H9 (cell line): ENCODE data around the gene RANBP17. TPM values are rescaled to one million over a fixed set of nuclear protein-coding genes. Genes with fewer than 3 reads are reported as not detected.

Source experiments
- DNase-seq: peaks from one replicate; pipeline ENCODE4 v3.0.0-alpha.2; 2017
- H2AFZ ChIP-seq: one replicate; pipeline ENCODE4 v1.6.1; 2013; ENCODE audit warnings: mild to moderate bottlenecking, low read length, control low read depth, moderate library complexity
- H2AK5ac ChIP-seq: 2 replicates; pipeline ENCODE4 v1.6.1; 2013; ENCODE audit warnings: low read length, control low read depth, mixed read lengths; ENCODE audit not compliant: insufficient read length
- H2BK120ac ChIP-seq: one replicate; pipeline ENCODE4 v1.6.1; 2013; ENCODE audit warnings: low read depth, mild to moderate bottlenecking, low read length, control low read depth, inconsistent platforms; ENCODE audit not compliant: poor library complexity, severe bottlenecking
- H2BK12ac ChIP-seq: 2 replicates; pipeline ENCODE4 v1.6.1; 2013; ENCODE audit warnings: low read length, control low read depth, mixed read lengths, low read depth; ENCODE audit not compliant: insufficient read length
- H2BK15ac ChIP-seq: 2 replicates; pipeline ENCODE4 v1.6.1; 2013; ENCODE audit warnings: low read depth, low read length, control low read depth
- H2BK20ac ChIP-seq: one replicate; pipeline ENCODE4 v1.6.1; 2013; ENCODE audit warnings: low read depth, mild to moderate bottlenecking, low read length, control low read depth, inconsistent platforms; ENCODE audit not compliant: poor library complexity, severe bottlenecking
- H2BK5ac ChIP-seq: 2 replicates; pipeline ENCODE4 v1.6.1; 2013; ENCODE audit warnings: low read length, control low read depth, mixed read lengths; ENCODE audit not compliant: insufficient read length
- H3K14ac ChIP-seq: 2 replicates; pipeline ENCODE4 v1.6.1; 2013; ENCODE audit warnings: low read length, control low read depth; ENCODE audit not compliant: insufficient read depth
- H3K18ac ChIP-seq: 2 replicates; pipeline ENCODE4 v1.6.1; 2013; ENCODE audit warnings: low read depth, mild to moderate bottlenecking, mixed read lengths, low read length, control low read depth; ENCODE audit not compliant: insufficient read length
- H3K23ac ChIP-seq: 2 replicates; pipeline ENCODE4 v1.6.1; 2013; ENCODE audit warnings: low read length, control low read depth, mixed read lengths, low read depth; ENCODE audit not compliant: insufficient read length
- H3K23me2 ChIP-seq: 2 replicates; pipeline ENCODE4 v1.6.1; 2013; ENCODE audit warnings: low read depth, mild to moderate bottlenecking, mixed read lengths, low read length, control low read depth; ENCODE audit not compliant: insufficient read length, poor library complexity, severe bottlenecking
- H3K27ac ChIP-seq: 2 replicates; pipeline ENCODE4 v1.5.1; 2013; ENCODE audit warnings: low read length, control low read depth, mixed read lengths, low read depth; ENCODE audit not compliant: insufficient read length
- H3K27me3 ChIP-seq: 2 replicates; pipeline ENCODE4 v1.6.1; 2013; ENCODE audit warnings: low read length, control low read depth, inconsistent platforms; ENCODE audit not compliant: insufficient read depth
- H3K4ac ChIP-seq: 2 replicates; pipeline ENCODE4 v1.6.1; 2013; ENCODE audit warnings: low read depth, mild to moderate bottlenecking, control low read depth, inconsistent platforms, low read length, moderate library complexity
- H3K4me1 ChIP-seq: 2 replicates; pipeline ENCODE4 v1.6.1; 2013; ENCODE audit warnings: low read length, control low read depth, inconsistent platforms; ENCODE audit not compliant: insufficient read depth
- H3K4me2 ChIP-seq: 2 replicates; pipeline ENCODE4 v1.6.1; 2013; ENCODE audit warnings: low read length, control low read depth, mixed read lengths; ENCODE audit not compliant: insufficient read length, insufficient read depth
- H3K56ac ChIP-seq: 2 replicates; pipeline ENCODE4 v1.6.1; 2013; ENCODE audit warnings: low read depth, mild to moderate bottlenecking, mixed read lengths, low read length, control low read depth; ENCODE audit not compliant: insufficient read length
- H3K79me1 ChIP-seq: 2 replicates; pipeline ENCODE4 v1.6.1; 2013; ENCODE audit warnings: low read depth, mild to moderate bottlenecking, moderate library complexity, low read length, control low read depth, inconsistent platforms; ENCODE audit not compliant: insufficient read depth, poor library complexity, severe bottlenecking
- H3K79me2 ChIP-seq: 2 replicates; pipeline ENCODE4 v1.6.1; 2013; ENCODE audit warnings: low read length, control low read depth, inconsistent platforms; ENCODE audit not compliant: insufficient read depth
- H3K9ac ChIP-seq: 2 replicates; pipeline ENCODE4 v1.6.1; 2013; ENCODE audit warnings: low read length, control low read depth, mixed read lengths; ENCODE audit not compliant: insufficient read length; ENCODE audit errors: extremely low read depth
- H3K9me3 ChIP-seq: one replicate; pipeline ENCODE4 v1.6.1; 2013; ENCODE audit warnings: low read depth, low read length, inconsistent platforms; ENCODE audit not compliant: control insufficient read depth
- H3T11ph ChIP-seq: one replicate; pipeline ENCODE4 v1.6.1; 2013; ENCODE audit warnings: mild to moderate bottlenecking, low read length, control low read depth, inconsistent platforms
- H4K20me1 ChIP-seq: one replicate; pipeline ENCODE4 v1.6.1; 2013; ENCODE audit not compliant: control insufficient read depth, insufficient read length, insufficient read depth
- H4K5ac ChIP-seq: 2 replicates; pipeline ENCODE4 v1.6.1; 2013; ENCODE audit warnings: low read depth, mild to moderate bottlenecking, mixed read lengths, low read length, control low read depth; ENCODE audit not compliant: insufficient read length
- H4K8ac ChIP-seq: replicated peaks from 2 replicates; pipeline ENCODE4 v1.6.1; 2013; ENCODE audit warnings: low read length, control low read depth, mixed read lengths, low read depth; ENCODE audit not compliant: insufficient read length
- H4K91ac ChIP-seq: 2 replicates; pipeline ENCODE4 v1.6.1; 2013; ENCODE audit warnings: low read depth, mild to moderate bottlenecking, moderate library complexity, mixed read lengths, low read length, control low read depth; ENCODE audit not compliant: insufficient read length
- H3K27ac Mint-ChIP-seq, 3 experiments: 2 replicates in 2 of 3; 3 replicates in 1 of 3; pipeline ENCODE4 v1.8.0; 2020 to 2021; ENCODE audit warnings: mixed read lengths in 3 of 3, mild to moderate bottlenecking in 1 of 3, moderate library complexity in 1 of 3
- H3K27me3 Mint-ChIP-seq: 2 replicates; pipeline ENCODE4 v1.8.0; 2021; ENCODE audit warnings: low read depth, mild to moderate bottlenecking, moderate library complexity, mixed read lengths
- H3K36me3 Mint-ChIP-seq, 3 experiments: 2 replicates in 2 of 3; 3 replicates in 1 of 3; pipeline ENCODE4 v1.8.0; 2020 to 2021; ENCODE audit warnings: low read depth in 3 of 3, mixed read lengths in 3 of 3; ENCODE audit not compliant: insufficient read depth in 1 of 3
- H3K4me1 Mint-ChIP-seq, 2 experiments: 2 replicates each; pipeline ENCODE4 v1.8.0; 2020; ENCODE audit warnings: mixed read lengths in 2 of 2
- H3K4me3 Mint-ChIP-seq, 2 experiments: 2 replicates in 1 of 2; 3 replicates in 1 of 2; pipeline ENCODE4 v1.8.0; 2020 to 2021; ENCODE audit warnings: mild to moderate bottlenecking in 2 of 2, mixed read lengths in 2 of 2, moderate library complexity in 1 of 2
- H3K9me3 Mint-ChIP-seq, 2 experiments: 2 replicates in 1 of 2; 3 replicates in 1 of 2; pipeline ENCODE4 v1.8.0; 2020; ENCODE audit warnings: mild to moderate bottlenecking in 2 of 2, mixed read lengths in 2 of 2, moderate library complexity in 1 of 2
- CTCF ChIP-seq: fragments of 200-600 bp; sonication (generic); conservative IDR thresholded peaks from 3 replicates; pipeline ENCODE4 v1.8.0; 2021; ENCODE audit warnings: antibody characterized with exemption, mild to moderate bottlenecking
- WGBS: extraction: QIAGEN DNeasy Blood & Tissue Kit; methylation state at CpG from one replicate; pipeline ENCODE4 v1.1.7; 2013; ENCODE audit warnings: missing lambda C conversion rate, low lambda C conversion rate, mixed read lengths; ENCODE audit not compliant: insufficient read length; ENCODE audit errors: extremely low coverage; 5-methylcytosine and 5-hydroxymethylcytosine counted together
- total RNA-seq: library from RNA; stranded (reverse); gene quantifications from 2 replicates; pipeline ENCODE4 v1.2.1, GENCODE V29; 2021

RANBP17 gene
- total RNA-seq, 1 experiment from 2014 or later, result 16.5 TPM

- H3K4me1 Mint-ChIP-seq, result peaks cover 2 to 10% of the 10 kb centered on the region in 2 experiments; a peak in 2 of 4 replicates
- no peak for TF ChIP-seq CTCF
- no peaks in the 10 kb centered on the region for H3K27me3 ChIP-seq
Measured at GRCh38 chr5:171201310-171201709, 339.5 kb downstream of the RANBP17 start.

More at GRCh38 chr5:171201310-171201709, 339.5 kb downstream of the RANBP17 start:
- no peaks in the 10 kb centered on the region for H3K27me3 Mint-ChIP-seq
- no CpG with 5 or more reads among the region's 6 CpGs for WGBS
- no peak overlapping the region for H2AFZ ChIP-seq
- H3K23ac ChIP-seq, result no peak overlapping the region
- H3K14ac ChIP-seq, result no peak overlapping the region
- no peak overlapping the region for H3K9ac ChIP-seq
- no peak overlapping the region for H2AK5ac ChIP-seq
- no peak overlapping the region for H2BK120ac ChIP-seq
- no peaks in the 10 kb centered on the region for H4K20me1 ChIP-seq
- H3K18ac ChIP-seq, result no peak overlapping the region
- no peaks in the 10 kb centered on the region for H3K4me1 ChIP-seq
- H2BK12ac ChIP-seq, result no peak overlapping the region
- H2BK15ac ChIP-seq, result no peak overlapping the region
- no peak overlapping the region for H3K4ac ChIP-seq
- no peak overlapping the region for H2BK5ac ChIP-seq
- H3K4me3 Mint-ChIP-seq, result no peak overlapping the region
- no peaks in the 10 kb centered on the region for H3K36me3 Mint-ChIP-seq
- H4K5ac ChIP-seq, result no peak overlapping the region
- no peak overlapping the region for H4K91ac ChIP-seq
- H3K4me2 ChIP-seq, result no peak overlapping the region
- no peak overlapping the region for H3T11ph ChIP-seq
- DNase-seq, result no peak
- H4K8ac ChIP-seq, result no peak overlapping the region
- H3K79me1 ChIP-seq, result no peaks in the 10 kb centered on the region
- no peaks in the 10 kb centered on the region for H3K23me2 ChIP-seq
- H3K79me2 ChIP-seq, result no peaks in the 10 kb centered on the region
- H3K27ac ChIP-seq, result no peak overlapping the region
- H3K9me3 Mint-ChIP-seq, result no peaks in the 10 kb centered on the region
- H3K56ac ChIP-seq, result no peak overlapping the region
- H2BK20ac ChIP-seq, result no peak overlapping the region
- H3K9me3 ChIP-seq, result no peaks in the 10 kb centered on the region
- no peak overlapping the region for H3K27ac Mint-ChIP-seq
